22Rv1 (cell line): Measurements from ENCODE around the gene TMEFF1.
"Not testable (repeated sequence)": the region's sequence is repeated elsewhere in the genome, so short reads cannot be mapped to it uniquely, and the experiment has no call there.

Experiments used
- H3K27ac ChIP-seq: fragments of 450-650 bp; 2 replicates; pipeline ENCODE4 v1.5.1; 2017
- CTCF ChIP-seq: fragments of 450-650 bp; IDR thresholded peaks from 2 replicates; pipeline ENCODE4 v1.5.1; 2017; ENCODE audit warnings: mild to moderate bottlenecking
- ZFX ChIP-seq: fragments of 450-650 bp; IDR thresholded peaks from 2 replicates; pipeline ENCODE4 v1.6.1; 2017; ENCODE audit warnings: antibody characterized with exemption, borderline replicate concordance

Gene TMEFF1

GRCh38 chr9:100430286-100430940 lies 42.5 kb upstream of the TMEFF1 start:
- TF ChIP-seq CTCF (no peak), ZFX (no peak)
- no peak overlapping the region for H3K27ac ChIP-seq

GRCh38 chr9:100431886-100432285 lies 41.1 kb upstream of the TMEFF1 start:
- no peak overlapping the region for H3K27ac ChIP-seq
- TF ChIP-seq CTCF (no peak), ZFX (no peak)

GRCh38 chr9:100432736-100433135 lies 40.2 kb upstream of the TMEFF1 start:
- no peak overlapping the region for H3K27ac ChIP-seq
- no peak for TF ChIP-seq CTCF
- no peak for TF ChIP-seq ZFX

GRCh38 chr9:100436571-100436970 lies 36.4 kb upstream of the TMEFF1 start:
- TF ChIP-seq CTCF = no peak
- no peak for TF ChIP-seq ZFX

GRCh38 chr9:100437860-100438805 lies 34.8 kb upstream of the TMEFF1 start:
- TF ChIP-seq ZFX (no peak), CTCF (peak; percentile 96)
- no peak overlapping the region for H3K27ac ChIP-seq

More at GRCh38 chr9:100436571-100436970, 36.4 kb upstream of the TMEFF1 start:
- no peak overlapping the region for H3K27ac ChIP-seq

GRCh38 chr9:100440071-100440470 lies 32.9 kb upstream of the TMEFF1 start:
- H3K27ac ChIP-seq = no peak overlapping the region
- TF ChIP-seq ZFX = no peak
- TF ChIP-seq CTCF = no peak

GRCh38 chr9:100440487-100440886 lies 32.5 kb upstream of the TMEFF1 start:
- not testable (repeated sequence) for H3K27ac ChIP-seq
